LNCaP clone FGC (cell line): ENCODE measurements around the gene USP37.

Experiments
- DNase-seq: peaks from one replicate; pipeline ENCODE4 v3.0.0-alpha.2; 2011; ENCODE audit warnings: low read depth
- H3K4me3 ChIP-seq: 2 replicates; pipeline ENCODE4 v1.5.1; 2011; ENCODE audit warnings: mild to moderate bottlenecking, low read depth, low read length, control low read depth
- CTCF ChIP-seq: IDR thresholded peaks from 2 replicates; pipeline ENCODE4 v1.5.1; 2012; ENCODE audit warnings: mild to moderate bottlenecking; ENCODE audit not compliant: control insufficient read depth, insufficient read depth; ENCODE audit errors: extremely low read depth

The USP37 gene

GRCh38 chr2:218405746-218406208, 162.4 kb downstream of the USP37 start:
- no peak for TF ChIP-seq CTCF

GRCh38 chr2:218405086-218405745, 162.9 kb downstream of the USP37 start:
- no peak for DNase-seq
- H3K4me3 ChIP-seq = no peak overlapping the region
- no peak for TF ChIP-seq CTCF

More at GRCh38 chr2:218405746-218406208, 162.4 kb downstream of the USP37 start:
- no peak for DNase-seq
- peak overlapping the region; percentile 40 for H3K4me3 ChIP-seq

GRCh38 chr2:218404351-218405085, 163.6 kb downstream of the USP37 start:
- H3K4me3 ChIP-seq = no peak overlapping the region
- TF ChIP-seq CTCF = no peak
- no peak for DNase-seq

GRCh38 chr2:218403810-218404209, 164.3 kb downstream of the USP37 start:
- TF ChIP-seq CTCF = no peak
- DNase-seq = no peak
- no peak overlapping the region for H3K4me3 ChIP-seq

GRCh38 chr2:218402911-218403411, 165.2 kb downstream of the USP37 start:
- TF ChIP-seq CTCF = no peak

GRCh38 chr2:218402491-218402901, 165.7 kb downstream of the USP37 start:
- DNase-seq = no peak
- no peak for TF ChIP-seq CTCF
- H3K4me3 ChIP-seq = no peak overlapping the region

More at GRCh38 chr2:218402911-218403411, 165.2 kb downstream of the USP37 start:
- no peak for DNase-seq
- no peak overlapping the region for H3K4me3 ChIP-seq
